Dendritic cell treated with granulocyte-macrophage colony-stimulating factor and Interleukin-4, amounts not matched to agents 40 ng/mL and 50 ng/mL, for 4 days (primary cell): ENCODE measurements around the gene CDON.

ENCODE experiments used
- H3K27ac Mint-ChIP-seq: one replicate; pipeline ENCODE4 v1.8.0; 2022; ENCODE audit warnings: mild to moderate bottlenecking, mixed read lengths
- H3K27me3 Mint-ChIP-seq: one replicate; pipeline ENCODE4 v1.8.0; 2022; ENCODE audit warnings: mild to moderate bottlenecking, mixed read lengths
- H3K36me3 Mint-ChIP-seq: one replicate; pipeline ENCODE4 v1.8.0; 2022; ENCODE audit warnings: low read depth, mixed read lengths
- H3K4me1 Mint-ChIP-seq: one replicate; pipeline ENCODE4 v1.8.0; 2022; ENCODE audit warnings: low read depth, mixed read lengths
- H3K4me3 Mint-ChIP-seq: one replicate; pipeline ENCODE4 v1.8.0; 2022; ENCODE audit warnings: mild to moderate bottlenecking, moderate library complexity, mixed read lengths
- H3K9me3 Mint-ChIP-seq: one replicate; pipeline ENCODE4 v1.8.0; 2022; ENCODE audit warnings: mixed read lengths
- intact Hi-C: fragments of 100-400 bp; cut with micrococcal nuclease; formaldehyde crosslinking; loops from one replicate; pipeline ENCODE4 v1.15.0; 2022

CDON gene

DNA sequence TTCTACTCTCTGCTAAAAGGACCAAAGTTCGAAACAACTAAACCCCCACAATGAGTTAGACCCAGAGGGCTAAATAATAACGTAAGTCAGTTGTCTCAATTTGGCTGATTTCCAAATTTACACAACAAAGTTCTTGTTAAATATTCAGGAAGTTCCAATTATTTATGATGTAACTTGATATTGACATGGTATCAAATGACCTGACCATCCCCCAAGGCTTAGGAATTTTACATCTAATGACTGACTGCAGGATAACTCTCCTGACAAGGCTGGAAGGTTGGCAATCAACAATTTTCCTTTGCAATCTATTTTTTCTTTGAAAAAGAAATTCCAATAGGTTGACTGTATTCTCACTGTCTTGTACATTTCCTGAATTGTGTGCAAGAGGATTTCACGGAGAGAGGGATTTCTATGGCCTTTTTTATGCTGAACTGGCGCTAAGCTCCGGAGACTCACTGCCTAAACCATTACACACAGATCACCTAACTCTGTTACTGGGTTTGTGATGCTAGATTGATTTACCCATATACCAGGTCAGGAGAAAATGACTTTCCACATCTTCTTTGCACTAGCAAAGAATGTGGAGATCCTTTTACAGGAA, 9.6 kb upstream of the CDON start:
- H3K27ac Mint-ChIP-seq, result no peak overlapping the region
- intact Hi-C loops, result no loop called here
- no peak overlapping the region for H3K4me3 Mint-ChIP-seq

GRCh38 chr11:126063507-126063852, 814 bp upstream of the CDON start:
- Mint-ChIP-seq H3K4me3 (peak overlapping the region; percentile 76), H3K36me3 (no peaks in the 10 kb centered on the region), H3K4me1 (peaks cover 5% of the 10 kb centered on the region), H3K27ac (peak overlapping the region; percentile 83), H3K27me3 (peaks cover 46% of the 10 kb centered on the region), H3K9me3 (no peaks in the 10 kb centered on the region)
- intact Hi-C loops, result loop anchor here (5.0 kb wide), 1 partner anchor 156 kb away; no protein-coding TSS in a partner anchor

More for the DNA sequence above, 9.6 kb upstream of the CDON start:
- Mint-ChIP-seq H3K4me1 (no peaks in the 10 kb centered on the region), H3K27me3 (peaks cover 10% of the 10 kb centered on the region), H3K9me3 (no peaks in the 10 kb centered on the region), H3K36me3 (no peaks in the 10 kb centered on the region)

- no peak overlapping the region for H3K27ac Mint-ChIP-seq
- intact Hi-C loops, result loop anchor here (5.0 kb wide), 1 partner anchor 155 kb away; no protein-coding TSS in a partner anchor
- H3K4me1 Mint-ChIP-seq, result peaks cover 5% of the 10 kb centered on the region
- peak overlapping the region; percentile 76 for H3K4me3 Mint-ChIP-seq
- no peaks in the 10 kb centered on the region for H3K9me3 Mint-ChIP-seq
- H3K27me3 Mint-ChIP-seq, result peaks cover 50% of the 10 kb centered on the region
- no peaks in the 10 kb centered on the region for H3K36me3 Mint-ChIP-seq
Measured at GRCh38 chr11:126061707-126062678, 673 bp downstream of the CDON start.

GRCh38 chr11:126060757-126061171, 1.9 kb downstream of the CDON start:
- Mint-ChIP-seq H3K27ac (no peak overlapping the region), H3K9me3 (no peaks in the 10 kb centered on the region), H3K4me3 (no peak overlapping the region), H3K27me3 (peaks cover 52% of the 10 kb centered on the region), H3K4me1 (peaks cover 5% of the 10 kb centered on the region), H3K36me3 (no peaks in the 10 kb centered on the region)
- intact Hi-C loops, result loop anchor here (5.0 kb wide), 1 partner anchor 153 kb away; no protein-coding TSS in a partner anchor

DNA sequence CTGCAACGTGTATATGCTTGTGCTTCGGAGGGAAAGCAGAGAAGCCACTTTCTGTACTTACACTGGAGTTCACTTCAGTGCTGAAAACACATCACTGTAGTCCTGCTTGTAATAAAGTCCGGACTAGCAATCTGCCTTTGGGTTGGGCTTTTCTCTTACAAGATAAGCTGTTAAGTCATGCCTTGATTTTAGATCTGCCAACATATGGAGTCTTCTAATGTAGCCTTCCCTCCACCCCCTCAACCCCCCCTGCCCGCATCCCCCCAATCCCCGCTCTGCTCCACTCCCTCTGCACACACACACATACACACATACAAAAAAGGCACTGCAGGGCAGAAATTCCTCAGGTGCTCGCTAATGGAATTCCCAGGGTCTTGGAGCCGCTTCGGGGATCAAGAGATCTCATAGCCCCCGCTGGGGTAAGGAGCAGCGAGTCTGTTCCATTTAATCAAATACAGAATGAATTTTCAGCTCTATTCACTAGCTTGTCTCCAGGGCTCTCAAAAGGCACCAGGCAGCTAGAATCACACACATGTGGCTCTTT, 3.4 kb downstream of the CDON start:
- Mint-ChIP-seq H3K9me3 (no peaks in the 10 kb centered on the region), H3K27ac (no peak overlapping the region), H3K27me3 (peaks cover 48% of the 10 kb centered on the region), H3K4me3 (no peak overlapping the region), H3K4me1 (peaks cover 5% of the 10 kb centered on the region), H3K36me3 (no peaks in the 10 kb centered on the region)
- intact Hi-C loops, result no loop called here

- no peak overlapping the region for H3K4me3 Mint-ChIP-seq
- H3K36me3 Mint-ChIP-seq, result no peaks in the 10 kb centered on the region
- no peak overlapping the region for H3K27ac Mint-ChIP-seq
- peaks cover 5% of the 10 kb centered on the region for H3K4me1 Mint-ChIP-seq
- intact Hi-C loops, result no loop called here
- peaks cover 45% of the 10 kb centered on the region for H3K27me3 Mint-ChIP-seq
- H3K9me3 Mint-ChIP-seq, result no peaks in the 10 kb centered on the region
Measured at GRCh38 chr11:126058105-126058874, 4.4 kb downstream of the CDON start.

DNA sequence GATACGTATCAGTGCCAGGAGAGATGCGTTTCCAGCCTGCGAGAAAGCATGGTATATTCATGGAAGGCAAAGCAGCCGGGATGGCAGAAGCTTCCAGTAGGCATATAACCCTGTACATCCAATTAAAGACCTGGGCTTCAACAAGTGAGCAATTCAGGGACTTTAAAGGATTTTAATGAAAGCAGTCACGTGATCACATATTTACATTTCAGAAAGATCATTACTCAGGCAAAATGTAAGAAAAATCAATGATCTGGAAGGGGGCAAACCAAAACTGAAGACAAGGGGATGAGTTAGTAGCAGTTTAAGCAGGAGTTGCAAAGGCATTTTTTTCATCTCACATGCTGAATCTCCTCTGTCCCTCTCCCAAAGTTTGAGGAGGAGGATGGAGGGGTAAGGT, 7.8 kb downstream of the CDON start:
- Mint-ChIP-seq H3K4me3 (no peak overlapping the region), H3K9me3 (no peaks in the 10 kb centered on the region), H3K36me3 (no peaks in the 10 kb centered on the region), H3K27ac (no peak overlapping the region), H3K27me3 (peaks cover 27% of the 10 kb centered on the region), H3K4me1 (no peaks in the 10 kb centered on the region)
- intact Hi-C loops, result no loop called here

DNA sequence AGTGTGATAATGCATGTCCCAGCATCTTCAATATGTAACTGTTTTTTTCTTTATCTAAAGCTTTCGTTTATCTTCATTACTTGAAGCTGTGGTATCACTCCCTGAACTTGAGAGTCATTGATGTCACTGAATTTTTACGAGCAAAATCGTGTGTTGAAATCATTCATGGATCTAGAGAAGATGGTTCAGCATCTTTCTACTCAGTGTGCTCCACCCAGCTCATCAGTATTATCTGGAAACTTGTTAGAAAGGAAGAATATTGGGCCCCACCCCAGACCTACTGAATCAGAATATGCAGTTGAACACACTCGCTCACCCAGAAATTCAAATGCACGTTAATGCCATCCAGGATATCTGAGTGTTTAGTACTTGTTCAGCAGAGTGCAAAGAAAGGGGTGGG, 8.3 kb downstream of the CDON start:
- H3K27ac Mint-ChIP-seq, result no peak overlapping the region
- no peaks in the 10 kb centered on the region for H3K36me3 Mint-ChIP-seq
- no peak overlapping the region for H3K4me3 Mint-ChIP-seq
- peaks cover 24% of the 10 kb centered on the region for H3K27me3 Mint-ChIP-seq
- no peaks in the 10 kb centered on the region for H3K4me1 Mint-ChIP-seq
- H3K9me3 Mint-ChIP-seq, result no peaks in the 10 kb centered on the region
- intact Hi-C loops, result no loop called here

DNA sequence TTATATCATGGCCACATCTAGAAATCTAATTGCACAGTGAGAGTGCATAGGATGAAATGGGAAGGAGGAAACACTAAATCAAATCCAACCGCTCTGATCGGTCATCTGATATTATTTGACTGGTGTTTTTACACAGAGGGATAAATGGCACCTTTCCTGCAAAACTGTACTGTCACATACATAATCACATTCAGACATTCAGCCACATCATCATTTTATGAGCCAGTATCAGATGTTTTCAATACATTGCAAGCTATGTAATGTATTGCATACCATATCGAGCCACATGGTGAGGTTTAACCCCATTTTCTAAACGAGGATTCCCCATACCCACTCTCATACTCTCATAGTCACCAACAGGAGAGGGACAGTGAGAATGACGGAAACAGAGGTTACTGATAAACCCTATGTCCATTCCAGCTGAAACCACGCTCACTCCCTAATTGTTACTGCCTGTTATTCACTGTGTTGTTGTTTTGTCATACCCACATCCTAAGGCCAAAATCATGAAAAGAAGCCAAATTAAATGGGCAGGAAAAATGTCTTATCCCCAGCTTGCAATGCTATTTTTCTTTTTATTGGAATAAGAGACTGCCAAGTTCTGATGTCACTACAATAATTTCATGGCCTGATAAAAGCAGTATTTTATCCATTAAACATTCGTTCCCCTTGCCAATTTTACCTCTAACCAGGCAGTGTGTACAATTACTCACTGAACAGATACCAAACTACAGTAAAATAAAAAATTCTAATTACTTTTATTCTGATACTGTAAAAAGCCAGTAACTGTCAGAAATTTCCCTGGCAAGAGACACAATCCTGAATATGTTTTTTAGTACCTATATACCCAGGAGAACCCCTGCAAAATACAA, 9.0 kb downstream of the CDON start:
- Mint-ChIP-seq H3K27ac (no peak overlapping the region), H3K9me3 (no peaks in the 10 kb centered on the region), H3K36me3 (no peaks in the 10 kb centered on the region), H3K27me3 (peaks cover 20% of the 10 kb centered on the region), H3K4me3 (no peak overlapping the region), H3K4me1 (no peaks in the 10 kb centered on the region)
- intact Hi-C loops, result no loop called here

- peaks cover 13% of the 10 kb centered on the region for H3K27me3 Mint-ChIP-seq
- H3K27ac Mint-ChIP-seq, result no peak overlapping the region
- no peaks in the 10 kb centered on the region for H3K4me1 Mint-ChIP-seq
- H3K4me3 Mint-ChIP-seq, result no peak overlapping the region
- H3K36me3 Mint-ChIP-seq, result no peaks in the 10 kb centered on the region
- no peaks in the 10 kb centered on the region for H3K9me3 Mint-ChIP-seq
- intact Hi-C loops, result no loop called here
Measured at GRCh38 chr11:126051117-126051516, 11.5 kb downstream of the CDON start.

- Mint-ChIP-seq H3K4me3 (no peak overlapping the region), H3K27me3 (peaks cover 7% of the 10 kb centered on the region), H3K27ac (no peak overlapping the region), H3K4me1 (no peaks in the 10 kb centered on the region), H3K36me3 (no peaks in the 10 kb centered on the region), H3K9me3 (no peaks in the 10 kb centered on the region)
- intact Hi-C loops, result no loop called here
Measured at GRCh38 chr11:126049159-126049558, 13.5 kb downstream of the CDON start.

DNA sequence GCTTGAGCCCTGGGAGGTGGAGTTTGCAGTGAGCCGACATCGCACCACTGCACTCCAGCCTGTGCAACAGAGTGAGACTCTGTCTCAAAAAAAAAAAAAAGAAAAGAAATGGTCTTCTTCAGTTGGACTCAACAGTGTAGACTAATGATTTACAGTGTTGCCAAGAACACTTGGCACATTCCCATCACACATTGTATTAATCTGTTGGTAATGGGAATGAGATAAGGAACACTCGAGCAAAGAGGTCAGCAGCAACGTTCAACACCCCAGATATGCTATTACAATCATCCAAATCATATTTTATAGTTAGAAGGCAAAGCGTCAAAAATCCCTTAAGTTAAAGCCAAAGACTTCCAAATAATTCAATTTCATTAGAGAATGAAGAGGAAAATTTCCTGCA, 14.5 kb downstream of the CDON start:
- Mint-ChIP-seq H3K27ac (no peak overlapping the region), H3K9me3 (no peaks in the 10 kb centered on the region), H3K27me3 (peaks cover 7% of the 10 kb centered on the region), H3K36me3 (no peaks in the 10 kb centered on the region), H3K4me3 (no peak overlapping the region), H3K4me1 (no peaks in the 10 kb centered on the region)
- intact Hi-C loops, result no loop called here

DNA sequence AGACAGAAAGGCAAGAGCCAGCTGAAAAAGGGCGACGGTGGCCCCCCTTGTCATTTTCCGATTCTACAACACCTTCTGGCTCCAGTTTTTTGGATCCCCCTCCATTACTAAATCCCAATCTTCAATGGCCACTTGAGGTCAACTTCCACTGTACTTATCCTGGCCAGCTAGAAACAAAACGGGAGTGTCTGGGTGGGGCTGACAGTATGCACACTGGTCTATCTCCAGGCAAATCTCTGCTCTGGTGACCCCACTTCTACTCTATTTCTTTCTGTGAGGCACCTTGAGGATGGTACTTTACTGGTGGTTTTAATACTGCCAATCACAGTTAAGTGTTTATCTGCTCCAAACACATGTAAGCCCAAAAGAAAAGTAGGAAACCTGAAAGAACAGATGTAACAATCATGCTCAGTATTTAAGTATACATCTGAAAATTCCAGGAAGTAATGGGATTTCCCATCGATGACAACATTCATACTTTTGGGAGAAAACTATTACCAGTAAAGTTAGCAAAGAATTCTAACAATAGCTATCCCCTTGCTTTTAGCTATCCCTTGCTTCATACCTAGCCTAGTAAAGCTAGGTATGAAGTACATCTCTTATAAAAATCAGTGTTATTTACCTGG, 16.0 kb downstream of the CDON start:
- no peaks in the 10 kb centered on the region for H3K36me3 Mint-ChIP-seq
- no peak overlapping the region for H3K27ac Mint-ChIP-seq
- H3K27me3 Mint-ChIP-seq, result peaks cover 7% of the 10 kb centered on the region
- H3K4me1 Mint-ChIP-seq, result no peaks in the 10 kb centered on the region
- no peaks in the 10 kb centered on the region for H3K9me3 Mint-ChIP-seq
- intact Hi-C loops, result no loop called here
- no peak overlapping the region for H3K4me3 Mint-ChIP-seq
